Fibroblast of lung (primary cell): ENCODE measurements around the gene ADAM11. TPM values are rescaled to one million over a fixed set of nuclear protein-coding genes. Genes with fewer than 3 reads are reported as not detected.
A peak's percentile ranks its signal among the peaks of the same experiment; 100 is the strongest.

ENCODE experiments used
- DNase-seq, 2 donors: peaks; one replicate each; pipeline versions ENCODE4 v3.0.0 to v3.0.0-alpha.2; 2010; ENCODE audit warnings: low read depth in 2 of 2
- H2AFZ ChIP-seq: 2 replicates; pipeline ENCODE4 v1.5.1; 2012; ENCODE audit warnings: low read length, control low read depth, inconsistent platforms
- H3K27ac ChIP-seq: 2 replicates; pipeline ENCODE4 v1.5.1; 2011; ENCODE audit warnings: low read length, control low read depth; ENCODE audit not compliant: insufficient read depth
- H3K27me3 ChIP-seq: 2 replicates; pipeline ENCODE4 v1.5.1; 2011; ENCODE audit warnings: mild to moderate bottlenecking, low read length; ENCODE audit not compliant: control insufficient read depth, insufficient read depth
- H3K36me3 ChIP-seq: 2 replicates; pipeline ENCODE4 v1.5.1; 2011; ENCODE audit warnings: low read length; ENCODE audit not compliant: control insufficient read depth, insufficient read depth
- H3K4me1 ChIP-seq: 2 replicates; pipeline ENCODE4 v1.5.1; 2011; ENCODE audit warnings: low read length; ENCODE audit not compliant: control insufficient read depth, insufficient read depth; ENCODE audit errors: extremely low read depth
- H3K4me2 ChIP-seq: 2 replicates; pipeline ENCODE4 v1.5.1; 2011; ENCODE audit warnings: low read length, control low read depth; ENCODE audit not compliant: insufficient read depth; ENCODE audit errors: extremely low read depth
- H3K4me3 ChIP-seq, 4 experiments: fragments of 200-600 bp in 1 of 4; sonication (generic) in 1 of 4; replicated peaks in 1 of 4; 2 replicates each; pipeline ENCODE4 v1.5.1; 2011 to 2016; ENCODE audit warnings: low read length in 4 of 4, low read depth in 3 of 4, mild to moderate bottlenecking in 3 of 4, control low read depth in 2 of 4, inconsistent platforms in 1 of 4, mixed read lengths in 1 of 4; ENCODE audit not compliant: insufficient read depth in 1 of 4; ENCODE audit errors: control extremely low read depth in 1 of 4
- H3K79me2 ChIP-seq: 2 replicates; pipeline ENCODE4 v1.5.1; 2012; ENCODE audit warnings: mild to moderate bottlenecking, low read length, inconsistent platforms; ENCODE audit not compliant: control insufficient read depth, insufficient read depth
- H3K9ac ChIP-seq: 2 replicates; pipeline ENCODE4 v1.5.1; 2011; ENCODE audit warnings: mild to moderate bottlenecking, low read length, control low read depth; ENCODE audit not compliant: insufficient read depth
- H3K9me3 ChIP-seq: 2 replicates; pipeline ENCODE4 v1.5.1; 2012; ENCODE audit warnings: low read depth, low read length; ENCODE audit not compliant: control insufficient read depth, insufficient read depth
- H4K20me1 ChIP-seq: 2 replicates; pipeline ENCODE4 v1.5.1; 2011; ENCODE audit warnings: low read length; ENCODE audit not compliant: control insufficient read depth, insufficient read depth; ENCODE audit errors: extremely low read depth
- EZH2 ChIP-seq: IDR thresholded peaks from 2 replicates; pipeline ENCODE4 v1.5.1; 2012; ENCODE audit warnings: low read length, control low read depth, mild to moderate bottlenecking; ENCODE audit errors: missing control alignments
- polyA plus RNA-seq, 2 donors: library from polyadenylated mRNA; depleted of rRNA in 1 of 2; stranded (reverse) in 1 of 2; unstranded in 1 of 2; fragments of >200 nt; gene quantifications; 2 replicates each; pipeline ENCODE4 v1.2.1, GENCODE V29; 2011 to 2012; ENCODE audit warnings: missing spikeins in 1 of 2
- total RNA-seq: library from RNA; depleted of rRNA; stranded (reverse); fragments of >200 nt; gene quantifications from 2 replicates; pipeline ENCODE4 v1.2.1, GENCODE V29; 2014
- TF ChIP-seq, protein P1 (sequence below), 2 donors: IDR thresholded peaks in 1 of 2; conservative IDR thresholded peaks in 1 of 2; 1 replicate in 1 of 2; 2 replicates in 1 of 2; pipeline ENCODE4 v1.5.1; 2011 to 2012; ENCODE audit warnings: low read length in 2 of 2, control low read depth in 1 of 2, inconsistent platforms in 1 of 2, low read depth in 1 of 2, mild to moderate bottlenecking in 1 of 2

Gene ADAM11
- total and polyA plus RNA-seq, 2 donors (not counting 1 experiment from before 2014, with no cell fraction given), result 0.52 to 0.66 TPM

DNA sequence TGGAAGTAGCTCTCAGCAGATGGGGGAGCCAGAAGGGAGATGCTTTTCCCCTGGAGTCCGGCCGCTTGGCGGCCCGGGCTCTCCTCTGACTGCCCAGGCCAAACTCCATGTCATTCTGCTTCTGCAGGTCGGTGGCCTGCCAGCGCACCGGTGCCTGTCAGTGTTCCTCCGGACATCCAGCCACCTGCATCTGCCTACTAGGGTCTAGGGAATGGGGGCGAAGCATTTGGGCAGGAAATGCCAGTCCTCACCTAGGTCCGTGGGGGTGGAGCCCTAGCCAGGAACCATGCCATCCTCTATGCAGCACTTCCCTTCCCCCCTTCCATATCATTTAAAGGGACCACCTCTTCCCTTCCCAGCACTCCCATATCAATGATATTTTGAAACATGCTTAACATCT, 37.1 kb downstream of the ADAM11 start:
- Histone ChIP-seq H3K9ac (peak overlapping the region; percentile 52), H3K4me3 (no peak overlapping the region), H3K4me1 (peaks cover 33% of the 10 kb centered on the region), H3K27me3 (no peaks in the 10 kb centered on the region), H2AFZ (no peak overlapping the region), H3K4me2 (no peak overlapping the region), H3K9me3 (no peaks in the 10 kb centered on the region), H3K79me2 (peaks cover 14% of the 10 kb centered on the region), H3K27ac (peak overlapping the region; percentile 73), H4K20me1 (no peaks in the 10 kb centered on the region), H3K36me3 (no peaks in the 10 kb centered on the region)
- TF ChIP-seq, protein P1, sequence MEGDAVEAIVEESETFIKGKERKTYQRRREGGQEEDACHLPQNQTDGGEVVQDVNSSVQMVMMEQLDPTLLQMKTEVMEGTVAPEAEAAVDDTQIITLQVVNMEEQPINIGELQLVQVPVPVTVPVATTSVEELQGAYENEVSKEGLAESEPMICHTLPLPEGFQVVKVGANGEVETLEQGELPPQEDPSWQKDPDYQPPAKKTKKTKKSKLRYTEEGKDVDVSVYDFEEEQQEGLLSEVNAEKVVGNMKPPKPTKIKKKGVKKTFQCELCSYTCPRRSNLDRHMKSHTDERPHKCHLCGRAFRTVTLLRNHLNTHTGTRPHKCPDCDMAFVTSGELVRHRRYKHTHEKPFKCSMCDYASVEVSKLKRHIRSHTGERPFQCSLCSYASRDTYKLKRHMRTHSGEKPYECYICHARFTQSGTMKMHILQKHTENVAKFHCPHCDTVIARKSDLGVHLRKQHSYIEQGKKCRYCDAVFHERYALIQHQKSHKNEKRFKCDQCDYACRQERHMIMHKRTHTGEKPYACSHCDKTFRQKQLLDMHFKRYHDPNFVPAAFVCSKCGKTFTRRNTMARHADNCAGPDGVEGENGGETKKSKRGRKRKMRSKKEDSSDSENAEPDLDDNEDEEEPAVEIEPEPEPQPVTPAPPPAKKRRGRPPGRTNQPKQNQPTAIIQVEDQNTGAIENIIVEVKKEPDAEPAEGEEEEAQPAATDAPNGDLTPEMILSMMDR (conservative IDR thresholded peaks at IDR 0.05 in 1 of 2, IDR thresholded peaks at IDR 0.05 in 1 of 2; ENCODE audit: low read depth in 1 of 2, low read length in 2 of 2), result no peak
- no peak for TF ChIP-seq EZH2
- DNase-seq, result no peak

DNA sequence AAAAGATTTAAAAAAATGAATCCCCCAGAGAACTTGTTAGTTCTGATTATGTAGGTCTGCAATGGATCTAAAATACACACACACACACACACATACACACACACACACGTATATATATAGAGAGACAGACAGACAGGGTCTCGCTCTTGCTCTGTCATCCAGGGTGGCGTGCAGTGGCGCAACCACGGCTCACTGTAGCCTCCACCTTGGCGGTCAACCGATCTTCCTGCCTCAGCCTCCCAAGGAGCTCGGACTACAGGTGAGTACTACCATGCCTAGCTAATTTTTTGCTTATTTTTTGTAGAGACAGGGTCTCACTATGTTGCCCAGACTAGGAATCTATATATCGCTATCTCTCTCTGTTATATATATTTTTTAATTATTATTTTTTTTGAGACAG, 37.9 kb downstream of the ADAM11 start:
- Histone ChIP-seq H3K27ac (no peak overlapping the region), H3K4me3 (no peak overlapping the region)

DNA sequence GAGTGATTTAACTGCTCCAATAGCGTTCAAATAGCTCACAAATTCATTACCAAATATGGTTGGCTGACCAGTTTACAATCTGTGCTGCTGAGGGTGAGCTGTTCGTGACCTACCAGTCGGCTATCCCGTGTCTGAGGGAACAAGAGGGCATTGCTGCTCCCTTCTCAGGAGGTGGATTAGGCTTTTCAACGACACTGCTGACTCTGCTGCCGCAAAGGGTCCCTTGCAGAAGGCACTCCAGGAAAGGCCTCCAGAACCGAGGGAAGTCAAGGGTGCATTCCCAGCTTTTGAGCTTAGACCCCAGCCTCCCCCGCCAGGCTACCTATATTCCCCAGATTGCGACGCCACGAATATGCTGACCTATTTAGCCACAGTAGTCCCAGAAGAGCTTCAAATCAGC, 39.0 kb downstream of the ADAM11 start:
- no peak for TF ChIP-seq EZH2
- TF ChIP-seq, protein P1 (conservative IDR thresholded peaks at IDR 0.05 in 1 of 2, IDR thresholded peaks at IDR 0.05 in 1 of 2; ENCODE audit: low read depth in 1 of 2, low read length in 2 of 2), result no peak
- no peaks in the 10 kb centered on the region for H3K9me3 ChIP-seq
- H3K9ac ChIP-seq, result no peak overlapping the region
- no peak overlapping the region for H2AFZ ChIP-seq
- DNase-seq, result peak; percentile 43 to 56
- peaks cover 32% of the 10 kb centered on the region for H3K4me1 ChIP-seq
- H3K79me2 ChIP-seq, result peaks cover 31% of the 10 kb centered on the region
- no peak overlapping the region for H3K4me3 ChIP-seq
- peak overlapping the region; percentile 49 for H3K27ac ChIP-seq
- H3K27me3 ChIP-seq, result no peaks in the 10 kb centered on the region
- peak overlapping the region; percentile 30 for H3K4me2 ChIP-seq
- H3K36me3 ChIP-seq, result no peaks in the 10 kb centered on the region
- no peaks in the 10 kb centered on the region for H4K20me1 ChIP-seq

More for the DNA sequence above, 37.9 kb downstream of the ADAM11 start:
- Histone ChIP-seq H4K20me1 (no peaks in the 10 kb centered on the region), H3K4me1 (peaks cover 33% of the 10 kb centered on the region), H3K79me2 (peaks cover 21% of the 10 kb centered on the region), H3K4me2 (no peak overlapping the region), H3K9ac (no peak overlapping the region), H3K9me3 (no peaks in the 10 kb centered on the region), H2AFZ (no peak overlapping the region), H3K36me3 (no peaks in the 10 kb centered on the region), H3K27me3 (no peaks in the 10 kb centered on the region)
- no peak for TF ChIP-seq EZH2
- TF ChIP-seq, protein P1 (conservative IDR thresholded peaks at IDR 0.05 in 1 of 2, IDR thresholded peaks at IDR 0.05 in 1 of 2; ENCODE audit: low read depth in 1 of 2, low read length in 2 of 2), result no peak
- DNase-seq, result no peak
